ENCODE data around the gene MKNK1.

GRCh38 chr1:46557403-46557802, 46.7 kb downstream of the MKNK1 start:
- TF ChIP-seq MAX (IDR thresholded peaks at IDR 0.05; ENCODE audit: low read depth, low read length) (no peak), CTCF (IDR thresholded peaks at IDR 0.05; ENCODE audit: low read depth, low read length) (no peak), POLR2A (IDR thresholded peaks at IDR 0.05; ENCODE audit: extremely low read depth, insufficient read length) (no peak)
